Endothelial cell (in vitro differentiated cells): ENCODE measurements around the gene TEX22. TPM values are rescaled to one million over a fixed set of nuclear protein-coding genes. Genes with fewer than 3 reads are reported as not detected.

Experiments
- DNase-seq: peaks from one replicate; pipeline ENCODE4 v3.0.0; 2021; ENCODE audit warnings: low spot score
- H3K27ac Mint-ChIP-seq: one replicate; pipeline ENCODE4 v1.8.0; 2021; ENCODE audit warnings: mixed read lengths, inconsistent platforms; ENCODE audit not compliant: unreplicated experiment
- H3K27me3 Mint-ChIP-seq: one replicate; pipeline ENCODE4 v1.8.0; 2021; ENCODE audit warnings: mild to moderate bottlenecking, moderate library complexity, mixed read lengths, inconsistent platforms; ENCODE audit not compliant: unreplicated experiment
- H3K36me3 Mint-ChIP-seq: one replicate; pipeline ENCODE4 v1.8.0; 2021; ENCODE audit warnings: mild to moderate bottlenecking, low read depth, mixed read lengths, inconsistent platforms; ENCODE audit not compliant: unreplicated experiment
- H3K4me1 Mint-ChIP-seq: one replicate; pipeline ENCODE4 v1.8.0; 2021; ENCODE audit warnings: mild to moderate bottlenecking, mixed read lengths, inconsistent platforms; ENCODE audit not compliant: unreplicated experiment
- H3K4me3 Mint-ChIP-seq: one replicate; pipeline ENCODE4 v1.8.0; 2021; ENCODE audit warnings: mild to moderate bottlenecking, mixed read lengths, inconsistent platforms; ENCODE audit not compliant: unreplicated experiment
- H3K9me3 Mint-ChIP-seq: one replicate; pipeline ENCODE4 v1.8.0; 2021; ENCODE audit warnings: mixed read lengths, inconsistent platforms; ENCODE audit not compliant: unreplicated experiment
- CTCF ChIP-seq: fragments of 200-600 bp; sonication (generic); IDR thresholded peaks from one replicate; pipeline ENCODE4 v1.5.0; 2021; ENCODE audit warnings: antibody characterized with exemption; ENCODE audit not compliant: unreplicated experiment
- total RNA-seq: library from RNA; stranded (reverse); fragmentation: NEBNext Ultra II Directional; extraction: Animal tissue kit (Norgen Biotek cat#: 25700); gene quantifications from one replicate; pipeline ENCODE4 v1.2.1, GENCODE V29; 2021; ENCODE audit not compliant: unreplicated experiment

The TEX22 gene
- total RNA-seq, 1 donor from 2014 or later, result 1.1 TPM

DNA sequence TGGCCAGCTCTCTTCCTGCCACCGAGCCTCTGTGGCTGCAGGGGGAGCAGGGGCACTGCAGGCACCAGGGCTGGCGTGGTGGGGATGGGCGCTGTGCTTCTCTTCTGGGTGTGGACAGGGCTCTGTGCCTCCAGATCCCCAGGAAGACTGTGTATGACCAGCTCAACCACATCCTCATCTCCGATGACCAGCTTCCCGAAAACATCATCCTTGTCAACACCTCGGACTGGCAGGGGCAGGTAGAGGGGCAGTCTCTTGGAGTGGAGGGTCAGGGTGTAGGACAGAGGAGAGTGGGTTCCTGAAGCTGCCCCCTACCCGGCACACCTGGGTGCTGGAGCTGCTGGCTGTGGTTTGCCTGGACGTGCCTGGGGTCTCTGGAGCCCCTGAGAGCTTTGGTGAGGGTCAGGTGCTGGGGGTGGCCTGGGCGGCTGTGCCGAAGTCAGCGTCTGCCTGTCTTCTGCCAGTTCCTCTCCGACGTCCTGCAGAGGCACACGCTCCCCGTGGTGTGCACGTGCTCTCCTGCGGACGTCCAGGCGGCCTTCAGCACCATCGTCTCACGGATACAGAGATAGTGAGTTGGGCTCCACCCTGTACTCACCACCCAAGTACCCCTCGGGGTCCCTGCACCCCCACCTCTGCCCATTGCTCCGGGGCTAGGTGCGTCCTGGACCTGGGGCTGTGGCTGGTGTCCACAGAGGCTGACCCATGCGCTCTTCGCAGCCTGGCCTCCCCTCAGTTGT, 15.8 kb upstream of the TEX22 start:
- Mint-ChIP-seq H3K4me1 (no peaks in the 10 kb centered on the region), H3K27ac (no peak overlapping the region), H3K4me3 (no peak overlapping the region), H3K9me3 (no peaks in the 10 kb centered on the region), H3K36me3 (peaks cover 20% of the 10 kb centered on the region), H3K27me3 (peaks cover 14% of the 10 kb centered on the region)
- TF ChIP-seq CTCF, result no peak
- DNase-seq, result no peak

- no peaks in the 10 kb centered on the region for H3K9me3 Mint-ChIP-seq
These were observed 15.1 kb upstream of the TEX22 start for GRCh38 chr14:105383083-105383730.

DNA sequence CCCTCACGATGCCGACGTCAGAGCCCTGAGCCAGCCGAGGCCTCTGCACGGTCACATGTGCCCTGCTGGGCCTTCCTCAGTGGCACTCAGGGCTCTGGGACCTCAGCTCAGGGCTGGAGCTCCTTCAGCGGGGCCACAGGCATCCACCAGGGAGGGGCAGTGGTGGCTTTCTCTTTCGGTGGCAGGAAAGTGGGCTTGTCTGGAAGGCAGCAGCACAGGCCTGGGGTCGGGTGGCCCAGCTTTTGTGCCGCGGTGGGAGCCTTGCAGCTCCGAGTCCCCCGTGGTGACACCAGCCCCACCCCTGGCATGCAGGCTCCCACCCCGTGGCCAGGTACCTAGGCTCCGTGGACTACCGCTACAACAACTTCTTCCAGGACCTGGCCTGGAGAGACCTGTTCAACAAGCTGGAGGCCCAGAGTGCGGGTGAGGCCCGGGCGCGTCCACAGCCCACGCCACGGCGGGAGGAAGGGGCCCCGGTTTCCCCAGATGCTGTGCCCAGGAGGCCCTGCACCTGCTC, 14.2 kb upstream of the TEX22 start:
- Mint-ChIP-seq H3K36me3 (peaks cover 7% of the 10 kb centered on the region), H3K4me1 (no peaks in the 10 kb centered on the region)

More at GRCh38 chr14:105383083-105383730, 15.1 kb upstream of the TEX22 start:
- no peak for TF ChIP-seq CTCF
- no peak overlapping the region for H3K27ac Mint-ChIP-seq
- H3K4me3 Mint-ChIP-seq, result no peak overlapping the region
- DNase-seq, result no peak
- H3K36me3 Mint-ChIP-seq, result peaks cover 16% of the 10 kb centered on the region
- H3K27me3 Mint-ChIP-seq, result peaks cover 10% of the 10 kb centered on the region
- H3K4me1 Mint-ChIP-seq, result no peaks in the 10 kb centered on the region

GRCh38 chr14:105384605-105385321, 13.6 kb upstream of the TEX22 start:
- H3K27me3 Mint-ChIP-seq, result peaks cover 7% of the 10 kb centered on the region
- H3K27ac Mint-ChIP-seq, result no peak overlapping the region
- TF ChIP-seq CTCF, result no peak
- no peak for DNase-seq
- no peak overlapping the region for H3K4me3 Mint-ChIP-seq
- H3K9me3 Mint-ChIP-seq, result no peaks in the 10 kb centered on the region
- peaks cover 6% of the 10 kb centered on the region for H3K36me3 Mint-ChIP-seq
- no peaks in the 10 kb centered on the region for H3K4me1 Mint-ChIP-seq

More for the DNA sequence above, 14.2 kb upstream of the TEX22 start:
- Mint-ChIP-seq H3K27ac (no peak overlapping the region), H3K27me3 (peaks cover 8% of the 10 kb centered on the region), H3K9me3 (no peaks in the 10 kb centered on the region), H3K4me3 (no peak overlapping the region)
- no peak for DNase-seq
- no peak for TF ChIP-seq CTCF
